Lung (tissue), 12 donors: ENCODE measurements around the gene GFOD1. TPM values are rescaled to one million over a fixed set of nuclear protein-coding genes. Genes with fewer than 3 reads are reported as not detected.

Source experiments
- ATAC-seq: fragments of 200-7000 bp; cut with Tn5 transposase; one replicate; pipeline ENCODE4 v1.9.1; 2020; ENCODE audit warnings: moderate number of reproducible peaks; ENCODE audit not compliant: insufficient read depth, low FRiP score
- DNase-seq, 3 donors: peaks; one replicate each; pipeline ENCODE4 v3.0.0-alpha.2; 2013 to 2017
- H3K27ac ChIP-seq, 2 donors: one replicate each; pipeline ENCODE4 v1.5.1; 2013; ENCODE audit warnings: mild to moderate bottlenecking in 2 of 2, moderate library complexity in 2 of 2, control low read depth in 1 of 2, inconsistent platforms in 1 of 2, low read depth in 1 of 2, low read length in 1 of 2
- H3K27me3 ChIP-seq, 3 donors: one replicate each; pipeline ENCODE4 v1.5.1; 2013; ENCODE audit warnings: low read length in 2 of 3; ENCODE audit not compliant: control insufficient read depth in 3 of 3, insufficient read depth in 3 of 3
- H3K36me3 ChIP-seq, 4 donors: one replicate each; pipeline ENCODE4 v1.5.1; 2013; ENCODE audit warnings: low read length in 4 of 4, mild to moderate bottlenecking in 1 of 4, moderate library complexity in 1 of 4; ENCODE audit not compliant: control insufficient read depth in 4 of 4, insufficient read depth in 4 of 4
- H3K4me1 ChIP-seq, 5 donors: one replicate each; pipeline ENCODE4 v1.5.1; 2013; ENCODE audit warnings: low read length in 5 of 5, mild to moderate bottlenecking in 2 of 5, moderate library complexity in 1 of 5; ENCODE audit not compliant: control insufficient read depth in 5 of 5, insufficient read depth in 5 of 5
- H3K4me3 ChIP-seq: one replicate; pipeline ENCODE4 v1.5.1; 2013; ENCODE audit warnings: mild to moderate bottlenecking, control low read depth, moderate library complexity
- H3K9ac ChIP-seq, 2 donors: one replicate each; pipeline ENCODE4 v1.5.1; 2013; ENCODE audit warnings: low read length in 2 of 2, control low read depth in 1 of 2; ENCODE audit not compliant: insufficient read depth in 1 of 2
- H3K9me3 ChIP-seq, 4 donors: one replicate each; pipeline ENCODE4 v1.5.1; 2013; ENCODE audit warnings: low read length in 3 of 4, mild to moderate bottlenecking in 1 of 4, moderate library complexity in 1 of 4; ENCODE audit not compliant: control insufficient read depth in 4 of 4, insufficient read depth in 3 of 4
- WGBS, 2 donors: extraction: QIAGEN DNeasy Blood & Tissue Kit; methylation state at CpG; one replicate each; pipeline ENCODE4 v1.1.7; 2013; 5-methylcytosine and 5-hydroxymethylcytosine counted together
- polyA plus RNA-seq, 2 donors: library from polyadenylated mRNA; stranded (reverse); fragments of 200-250 nt; gene quantifications; one replicate each; pipeline ENCODE4 v1.2.1, GENCODE V29; 2013
- total RNA-seq, 2 donors: library from RNA; depleted of rRNA in 1 of 2; stranded (reverse); fragments of >200 nt in 1 of 2; gene quantifications; one replicate each; pipeline ENCODE4 v1.2.1, GENCODE V29; 2014 to 2021
- TF ChIP-seq, protein P1 (sequence below): IDR thresholded peaks from 2 replicates; pipeline ENCODE4 v1.5.1; 2012; ENCODE audit warnings: mild to moderate bottlenecking; ENCODE audit errors: control extremely low read depth, extremely low read depth
- donor health status: control.
- donor health status: control.
- donor health status: Bipolar disorder and iron deficiency.
- donor health status: healthy.
- donor health status: DM: yes; HTN: yes; CAD: no.

The GFOD1 gene
- total and polyA plus RNA-seq, 4 donors: 4.0 to 22.8 (median 7.9) TPM

DNA sequence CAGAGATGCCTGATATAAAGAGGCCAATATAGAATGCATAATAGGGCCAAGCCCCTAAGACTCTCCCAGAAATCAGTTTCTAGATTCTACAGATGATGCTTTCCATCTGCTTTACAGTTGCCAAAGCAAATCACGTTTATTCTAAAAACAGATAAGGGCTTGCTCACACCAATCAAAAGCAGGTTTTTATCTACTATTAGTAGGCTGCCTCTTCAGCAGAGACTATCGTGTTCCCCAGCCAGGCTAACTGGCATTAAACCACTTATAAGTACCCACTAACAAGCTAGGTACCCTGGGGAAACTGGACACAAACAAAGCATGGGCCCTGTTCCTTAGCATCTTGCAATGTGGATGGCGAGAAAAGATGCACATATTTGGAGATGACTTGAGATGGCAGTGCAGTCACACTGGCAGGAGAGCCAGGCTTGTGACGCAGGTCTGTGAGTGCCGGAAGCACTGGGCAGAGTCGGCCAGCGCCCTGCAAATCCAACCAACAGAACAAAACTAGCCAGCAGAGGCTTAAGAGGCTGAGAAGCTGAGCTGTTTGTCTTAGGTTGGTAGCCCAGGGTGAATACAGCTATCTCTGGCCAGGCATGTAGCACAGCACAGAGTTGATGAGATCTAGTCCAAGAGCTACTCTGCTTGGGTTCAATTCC is 73.4 kb downstream of the GFOD1 start:
- Histone ChIP-seq H3K4me3 (no peak overlapping the region), H3K9me3 (no peaks in the 10 kb centered on the region), H3K9ac (no peak overlapping the region), H3K27me3 (no peaks in the 10 kb centered on the region), H3K36me3 (no peaks in the 10 kb centered on the region), H3K27ac (peak overlapping the region; percentile 65 to 71), H3K4me1 (peaks cover 12 to 47% (median 20%) of the 10 kb centered on the region in 5 donors)
- no peak for ATAC-seq
- WGBS, 2 donors: 63 to 66% methylated on average over 7 of the region's 7 CpGs
- TF ChIP-seq, protein P1, sequence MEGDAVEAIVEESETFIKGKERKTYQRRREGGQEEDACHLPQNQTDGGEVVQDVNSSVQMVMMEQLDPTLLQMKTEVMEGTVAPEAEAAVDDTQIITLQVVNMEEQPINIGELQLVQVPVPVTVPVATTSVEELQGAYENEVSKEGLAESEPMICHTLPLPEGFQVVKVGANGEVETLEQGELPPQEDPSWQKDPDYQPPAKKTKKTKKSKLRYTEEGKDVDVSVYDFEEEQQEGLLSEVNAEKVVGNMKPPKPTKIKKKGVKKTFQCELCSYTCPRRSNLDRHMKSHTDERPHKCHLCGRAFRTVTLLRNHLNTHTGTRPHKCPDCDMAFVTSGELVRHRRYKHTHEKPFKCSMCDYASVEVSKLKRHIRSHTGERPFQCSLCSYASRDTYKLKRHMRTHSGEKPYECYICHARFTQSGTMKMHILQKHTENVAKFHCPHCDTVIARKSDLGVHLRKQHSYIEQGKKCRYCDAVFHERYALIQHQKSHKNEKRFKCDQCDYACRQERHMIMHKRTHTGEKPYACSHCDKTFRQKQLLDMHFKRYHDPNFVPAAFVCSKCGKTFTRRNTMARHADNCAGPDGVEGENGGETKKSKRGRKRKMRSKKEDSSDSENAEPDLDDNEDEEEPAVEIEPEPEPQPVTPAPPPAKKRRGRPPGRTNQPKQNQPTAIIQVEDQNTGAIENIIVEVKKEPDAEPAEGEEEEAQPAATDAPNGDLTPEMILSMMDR: no peak
- peak in 2 of 3 donors; percentile 71 to 73 for DNase-seq

DNA sequence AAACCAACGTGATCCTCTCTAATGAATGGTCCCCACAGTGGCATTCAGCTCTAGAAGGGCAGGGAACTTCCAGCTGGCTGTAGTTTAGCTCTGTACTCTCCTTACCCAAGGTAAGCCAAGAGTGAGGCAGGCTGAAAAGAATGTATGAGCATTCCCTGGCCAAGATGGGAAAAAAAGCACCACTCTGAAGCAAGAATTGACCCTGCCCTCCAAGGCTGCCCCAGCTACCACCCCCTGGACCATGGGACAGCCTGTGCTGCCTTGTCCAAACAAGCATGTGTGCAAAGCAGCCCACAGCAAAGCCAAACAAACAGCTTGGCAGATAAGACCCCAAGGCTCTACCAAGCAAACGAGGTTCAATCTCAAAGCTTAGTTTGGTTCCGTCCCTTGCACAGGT is 73.9 kb downstream of the GFOD1 start:
- Histone ChIP-seq H3K4me3 (no peak overlapping the region), H3K36me3 (no peaks in the 10 kb centered on the region), H3K4me1 (peaks cover 12 to 43% (median 19%) of the 10 kb centered on the region in 5 donors), H3K27ac (peak overlapping the region; percentile 51 to 68), H3K9ac (no peak overlapping the region), H3K9me3 (no peaks in the 10 kb centered on the region), H3K27me3 (no peaks in the 10 kb centered on the region)
- DNase-seq: no peak
- 70 to 86% methylated on average over 3 of the region's 3 CpGs for WGBS, 2 donors
- TF ChIP-seq, protein P1: no peak
- no peak for ATAC-seq

DNA sequence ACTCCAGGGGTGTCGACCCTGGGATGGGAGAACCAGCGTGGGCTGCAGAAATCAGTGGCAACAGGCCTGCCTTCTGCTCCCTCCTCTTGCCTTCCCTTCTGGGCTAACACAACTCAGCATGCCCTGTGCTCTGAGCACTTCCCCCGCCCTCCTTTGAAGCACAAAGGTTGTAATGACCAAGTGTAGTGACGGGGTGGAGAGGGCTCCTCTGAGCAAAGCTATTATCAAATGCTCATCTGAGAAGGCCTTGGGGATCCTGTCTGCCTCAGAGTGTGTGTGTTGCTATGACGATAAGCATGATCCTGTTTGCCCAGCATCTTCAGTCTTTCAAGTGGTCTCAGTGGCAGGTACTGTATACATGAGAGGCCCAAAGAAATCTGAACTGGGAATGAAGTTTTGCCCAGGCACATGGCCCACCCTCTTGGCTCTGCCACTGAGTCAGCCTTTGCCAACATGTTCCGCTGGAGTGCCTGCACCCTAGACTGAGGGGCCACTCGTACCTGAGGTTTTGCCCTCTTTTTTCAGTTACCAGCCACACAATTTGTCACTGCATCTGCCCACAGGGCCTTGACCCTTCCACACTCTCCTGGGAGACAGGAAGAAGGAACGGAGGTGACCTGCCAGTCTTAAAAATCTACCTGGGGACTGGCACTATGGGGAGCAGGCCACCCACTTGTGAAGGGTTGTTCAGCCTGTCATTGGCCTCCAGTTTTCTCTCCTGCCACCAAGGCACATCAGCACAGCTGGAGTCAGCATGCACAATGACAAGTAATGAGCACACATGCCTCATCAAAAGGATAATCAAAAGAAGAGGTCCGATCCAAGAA is 74.5 kb downstream of the GFOD1 start:
- H3K27me3 ChIP-seq: no peaks in the 10 kb centered on the region
- no peak overlapping the region for H3K4me3 ChIP-seq
- DNase-seq (no peak), ATAC-seq (no peak)
- H3K36me3 ChIP-seq: no peaks in the 10 kb centered on the region
- WGBS, 2 donors: 66 to 70% methylated on average over 9 of the region's 9 CpGs
- H3K27ac ChIP-seq: peak overlapping the region; percentile 68 to 76
- H3K4me1 ChIP-seq: peaks cover 12 to 42% (median 22%) of the 10 kb centered on the region in 5 donors
- no peak overlapping the region for H3K9ac ChIP-seq
- no peaks in the 10 kb centered on the region for H3K9me3 ChIP-seq
- TF ChIP-seq, protein P1: no peak
